ENCODE data around the gene BTD. TPM values are rescaled to one million over a fixed set of nuclear protein-coding genes. Genes with fewer than 3 reads are reported as not detected.

The BTD gene
- total RNA-seq, 1 donor from 2014 or later: 11.7 TPM

- Histone ChIP-seq H3K27ac (no peak overlapping the region), H3K4me2 (no peak overlapping the region), H3K4me3 (no peak overlapping the region), H3K36me3 (peaks cover 4% of the 10 kb centered on the region), H3K27me3 (no peaks in the 10 kb centered on the region), H3K9ac (no peak overlapping the region), H3K4me1 (no peaks in the 10 kb centered on the region), H3K9me3 (ENCODE audit: low read depth) (no peaks in the 10 kb centered on the region), H3F3A (ENCODE audit: low read depth) (no peaks in the 10 kb centered on the region), H2AFZ (replicated peaks) (no peak overlapping the region), H4K20me1 (ENCODE audit: low read depth) (no peaks in the 10 kb centered on the region), H3K79me2 (ENCODE audit: low read depth) (no peaks in the 10 kb centered on the region)
- Mint-ChIP-seq H3K27me3 (ENCODE audit: insufficient read depth, low read depth) (peaks cover under 1% of the 10 kb centered on the region), H3K36me3 (peaks cover 22% of the 10 kb centered on the region), H3K9me3 (no peaks in the 10 kb centered on the region), H3K27ac (no peak overlapping the region), H3K4me3 (no peak overlapping the region), H3K4me1 (no peaks in the 10 kb centered on the region)
- no peak for DNase-seq (ENCODE audit: low spot score)
- TF ChIP-seq EZH2 (IDR thresholded peaks at IDR 0.05) (no peak), CTCF (IDR thresholded peaks at IDR 0.05) (no peak), EZH2phosphoT487 (IDR thresholded peaks at IDR 0.05) (no peak)
These were observed 65.9 kb downstream of the BTD start for GRCh38 chr3:15667484-15667883.

GRCh38 chr3:15673536-15673935 lies 72.0 kb downstream of the BTD start:
- Mint-ChIP-seq H3K4me3 (no peak overlapping the region), H3K27ac (no peak overlapping the region), H3K36me3 (peaks cover 8% of the 10 kb centered on the region), H3K4me1 (no peaks in the 10 kb centered on the region), H3K27me3 (ENCODE audit: insufficient read depth, low read depth) (no peaks in the 10 kb centered on the region), H3K9me3 (no peaks in the 10 kb centered on the region)
- no peaks in the 10 kb centered on the region for H3K4me1 ChIP-seq
- no peak overlapping the region for H3K4me2 ChIP-seq
- no peaks in the 10 kb centered on the region for H4K20me1 ChIP-seq (ENCODE audit: low read depth)
- no peaks in the 10 kb centered on the region for H3K9me3 ChIP-seq (ENCODE audit: low read depth)
- no peak for TF ChIP-seq EZH2phosphoT487 (IDR thresholded peaks at IDR 0.05)
- no peak for TF ChIP-seq CTCF (IDR thresholded peaks at IDR 0.05)
- no peak for TF ChIP-seq EZH2 (IDR thresholded peaks at IDR 0.05)
- H2AFZ ChIP-seq (replicated peaks): no peak overlapping the region
- H3F3A ChIP-seq (ENCODE audit: low read depth): no peaks in the 10 kb centered on the region
- no peak overlapping the region for H3K9ac ChIP-seq
- H3K27me3 ChIP-seq: no peaks in the 10 kb centered on the region
- no peak for DNase-seq (ENCODE audit: low spot score)
- peaks cover 16% of the 10 kb centered on the region for H3K36me3 ChIP-seq
- H3K79me2 ChIP-seq (ENCODE audit: low read depth): no peaks in the 10 kb centered on the region
- no peak overlapping the region for H3K4me3 ChIP-seq
- no peak overlapping the region for H3K27ac ChIP-seq

GRCh38 chr3:15676259-15676658 lies 74.7 kb downstream of the BTD start:
- TF ChIP-seq EZH2 (IDR thresholded peaks at IDR 0.05) (no peak), EZH2phosphoT487 (IDR thresholded peaks at IDR 0.05) (no peak), CTCF (IDR thresholded peaks at IDR 0.05) (no peak)
- no peaks in the 10 kb centered on the region for H3K27me3 Mint-ChIP-seq (ENCODE audit: insufficient read depth, low read depth)
- H3K4me1 Mint-ChIP-seq: no peaks in the 10 kb centered on the region

More at GRCh38 chr3:15676259-15676658, 74.7 kb downstream of the BTD start:
- Histone ChIP-seq H3K4me3 (no peak overlapping the region), H3K27ac (no peak overlapping the region), H3K9me3 (ENCODE audit: low read depth) (no peaks in the 10 kb centered on the region), H3K79me2 (ENCODE audit: low read depth) (no peaks in the 10 kb centered on the region), H3K36me3 (peaks cover 12% of the 10 kb centered on the region), H3K9ac (no peak overlapping the region), H2AFZ (replicated peaks) (no peak overlapping the region), H3F3A (ENCODE audit: low read depth) (no peaks in the 10 kb centered on the region), H3K4me2 (no peak overlapping the region), H4K20me1 (ENCODE audit: low read depth) (no peaks in the 10 kb centered on the region), H3K4me1 (no peaks in the 10 kb centered on the region), H3K27me3 (no peaks in the 10 kb centered on the region)
- Mint-ChIP-seq H3K9me3 (no peaks in the 10 kb centered on the region), H3K36me3 (peaks cover 4% of the 10 kb centered on the region), H3K27ac (no peak overlapping the region), H3K4me3 (no peak overlapping the region)
- no peak for DNase-seq (ENCODE audit: low spot score)

Measured in neural progenitor cell (in vitro differentiated cells).